Measurements from ENCODE around the gene MTMR2.
A peak's percentile ranks its signal among the peaks of the same experiment; 100 is the strongest.

Gene MTMR2

GRCh38 chr11:95849087-95849825, 74.7 kb downstream of the MTMR2 start:
- Histone ChIP-seq H3K27me3 (ENCODE audit: insufficient read depth, poor library complexity, severe bottlenecking) (no peaks in the 10 kb centered on the region), H3K27ac (replicated peaks) (no peak overlapping the region), H3K4me3 (replicated peaks; ENCODE audit: insufficient read depth, low read length) (no peak overlapping the region)
- peak; percentile 18 to 63 for DNase-seq (ENCODE audit: low read depth in 1 of 2, low spot score in 1 of 2)
- TF ChIP-seq SPI1 (IDR thresholded peaks at IDR 0.05; ENCODE audit: borderline replicate concordance, low read depth): peak; percentile 9; the same call in 1 of the 2 replicates
- TF ChIP-seq GABPA (IDR thresholded peaks at IDR 0.05; ENCODE audit: low read depth): no peak
- no peak for TF ChIP-seq REST (IDR thresholded peaks at IDR 0.05; ENCODE audit: insufficient replicate concordance, low read depth)
- no peak for TF ChIP-seq POLR2AphosphoS5 (IDR thresholded peaks at IDR 0.05; ENCODE audit: low read depth)

- H3K27ac ChIP-seq (replicated peaks): no peak overlapping the region
- H3K4me3 ChIP-seq (replicated peaks; ENCODE audit: insufficient read depth, low read length): no peak overlapping the region
- H3K27me3 ChIP-seq (ENCODE audit: insufficient read depth, poor library complexity, severe bottlenecking): no peaks in the 10 kb centered on the region
- TF ChIP-seq POLR2AphosphoS5 (IDR thresholded peaks at IDR 0.05; ENCODE audit: low read depth): no peak
- no peak for TF ChIP-seq REST (IDR thresholded peaks at IDR 0.05; ENCODE audit: insufficient replicate concordance, low read depth)
- no peak for TF ChIP-seq SPI1 (IDR thresholded peaks at IDR 0.05; ENCODE audit: borderline replicate concordance, low read depth)
- TF ChIP-seq GABPA (IDR thresholded peaks at IDR 0.05; ENCODE audit: low read depth): no peak
- TF ChIP-seq CTCF (IDR thresholded peaks at IDR 0.05; ENCODE audit: insufficient read depth, low read length): no peak
- no peak for DNase-seq (ENCODE audit: low read depth in 1 of 2, low spot score in 1 of 2)
These were observed 78.7 kb downstream of the MTMR2 start for GRCh38 chr11:95845167-95845566.

- no peak overlapping the region for H3K4me3 ChIP-seq (replicated peaks; ENCODE audit: insufficient read depth, low read length)
- TF ChIP-seq SPI1 (IDR thresholded peaks at IDR 0.05; ENCODE audit: borderline replicate concordance, low read depth) (0 out of 2 replicates have a peak, but pooled peaks have one; percentile 21), GABPA (IDR thresholded peaks at IDR 0.05; ENCODE audit: low read depth) (no peak), REST (IDR thresholded peaks at IDR 0.05; ENCODE audit: insufficient replicate concordance, low read depth) (no peak), POLR2AphosphoS5 (IDR thresholded peaks at IDR 0.05; ENCODE audit: low read depth) (no peak), CTCF (IDR thresholded peaks at IDR 0.05; ENCODE audit: insufficient read depth, low read length) (peak; percentile 84)
- no peak overlapping the region for H3K27ac ChIP-seq (replicated peaks)
- no peaks in the 10 kb centered on the region for H3K27me3 ChIP-seq (ENCODE audit: insufficient read depth, poor library complexity, severe bottlenecking)
- peak; percentile 21 to 62 for DNase-seq (ENCODE audit: low read depth in 1 of 2, low spot score in 1 of 2)
These were observed 88.0 kb downstream of the MTMR2 start for GRCh38 chr11:95835768-95836488.
